Fibroblast of lung (primary cell): ENCODE results near the gene TRRAP.

Experiments used
- CTCF ChIP-seq, 2 donors: IDR thresholded peaks in 1 of 2; conservative IDR thresholded peaks in 1 of 2; 1 replicate in 1 of 2; 2 replicates in 1 of 2; pipeline ENCODE4 v1.5.1; 2011 to 2012; ENCODE audit warnings: low read length in 2 of 2, control low read depth in 1 of 2, inconsistent platforms in 1 of 2, low read depth in 1 of 2, mild to moderate bottlenecking in 1 of 2
- EZH2 ChIP-seq: IDR thresholded peaks from 2 replicates; pipeline ENCODE4 v1.5.1; 2012; ENCODE audit warnings: low read length, control low read depth, mild to moderate bottlenecking; ENCODE audit errors: missing control alignments

- TF ChIP-seq CTCF (conservative IDR thresholded peaks at IDR 0.05 in 1 of 2, IDR thresholded peaks at IDR 0.05 in 1 of 2; ENCODE audit: low read depth in 1 of 2, low read length in 2 of 2) (no peak), EZH2 (no peak)
Measured at GRCh38 chr7:98993024-98993897, 114.9 kb downstream of the TRRAP start.
